Measurements from ENCODE around the gene VMAC. TPM values are rescaled to one million over a fixed set of nuclear protein-coding genes. Genes with fewer than 3 reads are reported as not detected.

Gene VMAC
- total and polyA plus RNA-seq, 2 donors (not counting 3 experiments of a cell fraction or from before 2014, with no cell fraction given), result 4.7 to 6.9 TPM

GRCh38 chr19:5959260-5960004 lies 54.8 kb downstream of the VMAC start:
- no peak for FAIRE-seq
- ChIA-PET CTCF (interaction anchor here (1.2 to 1.7 kb wide), 3 partner anchors 9 to 156 kb away, joined by 3 to 9 read pairs (median 3); no protein-coding TSS in a partner anchor), POLR2A (no interaction called here)
- dilution Hi-C loops (cut with MboI; ENCODE audit: extremely low pct_ligation_motif_present, low sequenced_read_pairs) (no loop called here), intact Hi-C loops (cut with micrococcal nuclease) (loop anchor here (5.0 kb wide), 1 partner anchor 57 kb away; the partner anchor contains the start of genes NDUFA11 and VMAC)
- H3K9me1 ChIP-seq (replicated peaks; ENCODE audit: control insufficient read depth, extremely low read depth, insufficient read depth, low read length), result no peaks in the 10 kb centered on the region
- no peak overlapping the region for H3K4me2 ChIP-seq (ENCODE audit: insufficient read depth, low read length)
- H2AFZ ChIP-seq (ENCODE audit: low read depth, low read length), result no peak overlapping the region
- TF ChIP-seq CTCF (IDR thresholded peaks at IDR 0.05; ENCODE audit: extremely low read depth in 1 of 2, insufficient read depth in 1 of 2, low read depth in 1 of 2, low read length in 2 of 2) (no peak), MYC (IDR thresholded peaks at IDR 0.05; ENCODE audit: low read depth, low read length) (no peak), POLR2AphosphoS5 (IDR thresholded peaks at IDR 0.05; ENCODE audit: insufficient read depth, low read depth, low read length) (no peak), MAX (IDR thresholded peaks at IDR 0.05; ENCODE audit: insufficient read depth, insufficient read length) (no peak), EZH2 (IDR thresholded peaks at IDR 0.05; ENCODE audit: borderline replicate concordance, low read depth, low read length, severe bottlenecking) (no peak), FOS (IDR thresholded peaks at IDR 0.05; ENCODE audit: borderline replicate concordance, insufficient read depth, low read length) (no peak), POLR2A (IDR thresholded peaks at IDR 0.05; ENCODE audit: low read depth, low read length) (no peak), GATA2 (IDR thresholded peaks at IDR 0.05; ENCODE audit: insufficient read depth, insufficient read length, low read depth, low read length) (no peak), JUN (IDR thresholded peaks at IDR 0.05; ENCODE audit: borderline replicate concordance, insufficient read depth, insufficient read length, low read depth) (no peak)
- no peak for DNase-seq (ENCODE audit: low read depth, low spot score)
- H3K27ac ChIP-seq (ENCODE audit: insufficient read depth, low read depth, low read length), result no peak overlapping the region
- peaks cover 95% of the 10 kb centered on the region for H3K79me2 ChIP-seq (ENCODE audit: control insufficient read depth, insufficient read depth, low read length)
- no peaks in the 10 kb centered on the region for H3K27me3 ChIP-seq (ENCODE audit: control insufficient read depth in 2 of 2, insufficient read depth in 2 of 2, low read length in 2 of 2)
- no peak overlapping the region for H3K9ac ChIP-seq (replicated peaks; ENCODE audit: extremely low read depth, insufficient read depth, low read length)
- peaks cover 0 to 3% of the 10 kb centered on the region in 2 experiments for H3K36me3 ChIP-seq (ENCODE audit: control insufficient read depth in 2 of 2, extremely low read depth in 1 of 2, insufficient read depth in 2 of 2, low read length in 2 of 2)
- H3K4me1 ChIP-seq (ENCODE audit: control insufficient read depth, extremely low read depth, insufficient read depth, low read length), result peaks cover 22% of the 10 kb centered on the region
- no TSS peak for BruUV-seq (replicated peaks)
- H3K9me3 ChIP-seq (replicated peaks; ENCODE audit: control insufficient read depth, insufficient read depth, low read length), result no peaks in the 10 kb centered on the region
- H3K4me3 ChIP-seq (replicated peaks in 1 of 3; ENCODE audit: insufficient read depth in 1 of 3, low read depth in 1 of 3, low read length in 3 of 3), result no peak overlapping the region
- no peaks in the 10 kb centered on the region for H4K20me1 ChIP-seq (replicated peaks; ENCODE audit: control insufficient read depth, extremely low read depth, insufficient read depth, low read length)

Other genes with a start within 250 kb of the VMAC start
- 53.0 and 55.3 TPM in 2 replicates for gene MICOS13, start 224.4 kb upstream of the VMAC start, total RNA-seq
- 86.1 and 115 TPM in 2 replicates for gene MICOS13, start 224.4 kb upstream of the VMAC start, polyA plus RNA-seq
- gene HSD11B1L, start 223.8 kb upstream of the VMAC start, total RNA-seq, result 4.4 and 5.0 TPM in 2 replicates
- gene HSD11B1L, start 223.8 kb upstream of the VMAC start, polyA plus RNA-seq, result 9.1 and 10.2 TPM in 2 replicates
- gene RPL36, start 214.6 kb upstream of the VMAC start, total RNA-seq, result 944 and 1,033 TPM in 2 replicates
- gene RPL36, start 214.6 kb upstream of the VMAC start, polyA plus RNA-seq, result 835 and 1,084 TPM in 2 replicates
- gene LONP1, start 184.7 kb upstream of the VMAC start, total RNA-seq, result 95.1 and 95.7 TPM in 2 replicates
- gene LONP1, start 184.7 kb upstream of the VMAC start, polyA plus RNA-seq, result 70.0 and 89.2 TPM in 2 replicates
- gene CATSPERD, start 184.2 kb upstream of the VMAC start, total RNA-seq, result not detected in 2 replicates
- not detected in 2 replicates for gene CATSPERD, start 184.2 kb upstream of the VMAC start, polyA plus RNA-seq
- 3.4 and 3.6 TPM in 2 replicates for gene PRR22, start 120.1 kb upstream of the VMAC start, total RNA-seq
- gene PRR22, start 120.1 kb upstream of the VMAC start, polyA plus RNA-seq, result 1.4 and 2.0 TPM in 2 replicates
- gene DUS3L, start 113.7 kb upstream of the VMAC start, total RNA-seq, result 38.9 and 40.8 TPM in 2 replicates
- 25.8 and 29.7 TPM in 2 replicates for gene DUS3L, start 113.7 kb upstream of the VMAC start, polyA plus RNA-seq
- 0.30 TPM in 1 of 2 replicates, not detected in the other for gene NRTN, start 99.8 kb upstream of the VMAC start, total RNA-seq
- gene NRTN, start 99.8 kb upstream of the VMAC start, polyA plus RNA-seq, result 0.41 TPM in 2 replicates
- not detected in 2 replicates for gene FUT6, start 65.2 kb upstream of the VMAC start, total RNA-seq
- not detected in 2 replicates for gene FUT6, start 65.2 kb upstream of the VMAC start, polyA plus RNA-seq
- not detected in 2 replicates for gene FUT3, start 53.4 kb upstream of the VMAC start, total RNA-seq
- not detected in 2 replicates for gene FUT3, start 53.4 kb upstream of the VMAC start, polyA plus RNA-seq
- gene FUT5, start 34.3 kb upstream of the VMAC start, total RNA-seq, result not detected in 2 replicates
- not detected in 2 replicates for gene FUT5, start 34.3 kb upstream of the VMAC start, polyA plus RNA-seq
- 281 and 283 TPM in 2 replicates for gene NDUFA11, start 1.1 kb upstream of the VMAC start, total RNA-seq
- 876 and 1,690 TPM in 2 replicates for gene NDUFA11, start 1.1 kb upstream of the VMAC start, polyA plus RNA-seq
- gene CAPS, start 9.4 kb downstream of the VMAC start, total RNA-seq, result 6.1 and 6.9 TPM in 2 replicates
- 8.9 and 11.3 TPM in 2 replicates for gene CAPS, start 9.4 kb downstream of the VMAC start, polyA plus RNA-seq
- 72.3 and 87.8 TPM in 2 replicates for gene RANBP3, start 73.3 kb downstream of the VMAC start, total RNA-seq
- gene RANBP3, start 73.3 kb downstream of the VMAC start, polyA plus RNA-seq, result 85.3 and 102 TPM in 2 replicates
- 16.1 and 16.2 TPM in 2 replicates for gene RFX2, start 205.6 kb downstream of the VMAC start, total RNA-seq
- 19.0 and 20.6 TPM in 2 replicates for gene RFX2, start 205.6 kb downstream of the VMAC start, polyA plus RNA-seq
- not detected in 2 replicates for gene ACSBG2, start 230.8 kb downstream of the VMAC start, total RNA-seq
- gene ACSBG2, start 230.8 kb downstream of the VMAC start, polyA plus RNA-seq, result not detected in 2 replicates